DND-41 (cell line): Measurements from ENCODE around the gene IL6R.

ENCODE experiments used
- CTCF ChIP-seq: IDR thresholded peaks from 2 replicates; pipeline ENCODE4 v1.5.1; 2012; ENCODE audit warnings: borderline replicate concordance, low read length, moderate library complexity, mild to moderate bottlenecking; ENCODE audit not compliant: poor library complexity, severe bottlenecking; ENCODE audit errors: extremely low read depth
- EZH2 ChIP-seq: IDR thresholded peaks from 3 replicates; pipeline ENCODE4 v1.6.1; 2012; ENCODE audit warnings: borderline replicate concordance, low read depth, mild to moderate bottlenecking, moderate library complexity, low read length, inconsistent platforms; ENCODE audit not compliant: severe bottlenecking

- TF ChIP-seq CTCF (no peak), EZH2 (no peak)
These were observed 2.7 kb upstream of the IL6R start for GRCh38 chr1:154402409-154402921.
